CD8-positive, alpha-beta memory T cell (primary cell): ENCODE results near the gene ACKR2. TPM values are rescaled to one million over a fixed set of nuclear protein-coding genes. Genes with fewer than 3 reads are reported as not detected.

Experiments used
- CTCF ChIA-PET: fragments of 350-600 bp; sonication (Branson Sonifier 250); formaldehyde crosslinking; loops from one replicate; lab custom pipeline; 2021; ENCODE audit warnings: antibody characterized with exemption; lab: Charles Lee
- POLR2A ChIA-PET: fragments of 350-600 bp; sonication (Branson Sonifier 250); formaldehyde crosslinking; loops from one replicate; lab custom pipeline; 2021; ENCODE audit warnings: antibody characterized with exemption; lab: Charles Lee
- DNase-seq, 5 donors: peaks; one replicate each; pipeline versions ENCODE4 v3.0.0 to v3.0.0-alpha.2; 2020 to 2022; ENCODE audit warnings: mixed read lengths in 1 of 5
- H3K27ac ChIP-seq: one replicate; pipeline ENCODE4 v1.7.0; 2013; ENCODE audit warnings: low read depth, mild to moderate bottlenecking, low read length, moderate library complexity
- H3K27me3 ChIP-seq: 2 replicates; pipeline ENCODE4 v1.7.0; 2013; ENCODE audit warnings: low read length, mild to moderate bottlenecking; ENCODE audit not compliant: insufficient read depth, poor library complexity, severe bottlenecking
- H3K36me3 ChIP-seq: 2 replicates; pipeline ENCODE4 v1.7.0; 2013; ENCODE audit warnings: mild to moderate bottlenecking, low read length, moderate library complexity; ENCODE audit not compliant: insufficient read depth
- H3K4me1 ChIP-seq: 2 replicates; pipeline ENCODE4 v1.7.0; 2013; ENCODE audit warnings: mild to moderate bottlenecking, low read length, moderate library complexity; ENCODE audit not compliant: insufficient read depth
- H3K4me3 ChIP-seq: 2 replicates; pipeline ENCODE4 v1.7.0; 2013; ENCODE audit warnings: mild to moderate bottlenecking, low read length
- H3K9me3 ChIP-seq: 2 replicates; pipeline ENCODE4 v1.7.0; 2013; ENCODE audit warnings: mild to moderate bottlenecking, low read length
- H3K27ac Mint-ChIP-seq, 8 donors: one replicate each; pipeline ENCODE4 v1.8.0; 2020 to 2021; ENCODE audit warnings: mixed read lengths in 8 of 8, mild to moderate bottlenecking in 6 of 8, inconsistent platforms in 3 of 8, moderate library complexity in 3 of 8
- H3K27me3 Mint-ChIP-seq, 2 donors: one replicate each; pipeline ENCODE4 v1.8.0; 2020 to 2021; ENCODE audit warnings: mixed read lengths in 2 of 2, mild to moderate bottlenecking in 1 of 2, moderate library complexity in 1 of 2
- H3K36me3 Mint-ChIP-seq, 3 donors: one replicate each; pipeline ENCODE4 v1.8.0; 2020 to 2021; ENCODE audit warnings: mixed read lengths in 3 of 3, inconsistent platforms in 1 of 3, mild to moderate bottlenecking in 1 of 3
- H3K4me1 Mint-ChIP-seq, 3 donors: one replicate each; pipeline ENCODE4 v1.8.0; 2020 to 2021; ENCODE audit warnings: mixed read lengths in 3 of 3, inconsistent platforms in 1 of 3, mild to moderate bottlenecking in 1 of 3
- H3K4me3 Mint-ChIP-seq, 7 donors: one replicate each; pipeline ENCODE4 v1.8.0; 2020 to 2021; ENCODE audit warnings: mixed read lengths in 7 of 7, mild to moderate bottlenecking in 6 of 7, moderate library complexity in 4 of 7, inconsistent platforms in 2 of 7
- H3K9me3 Mint-ChIP-seq, 5 donors: one replicate each; pipeline ENCODE4 v1.8.0; 2020 to 2022; ENCODE audit warnings: mixed read lengths in 5 of 5, mild to moderate bottlenecking in 3 of 5, moderate library complexity in 2 of 5, inconsistent platforms in 1 of 5
- polyA plus RNA-seq: library from polyadenylated mRNA; unstranded; fragments of 300-500 nt; fragmentation: Illumina TruSeq; gene quantifications from one replicate; pipeline ENCODE4 v1.2.3, GENCODE V29; 2021
- total RNA-seq, 2 experiments: library from RNA; stranded (reverse); gene quantifications; one replicate each; pipeline ENCODE4 v1.2.3, GENCODE V29; 2021

Gene ACKR2
- total and polyA plus RNA-seq, 3 experiments from 2014 or later, result 0.20 to 0.92 TPM; not detected in 1

DNA sequence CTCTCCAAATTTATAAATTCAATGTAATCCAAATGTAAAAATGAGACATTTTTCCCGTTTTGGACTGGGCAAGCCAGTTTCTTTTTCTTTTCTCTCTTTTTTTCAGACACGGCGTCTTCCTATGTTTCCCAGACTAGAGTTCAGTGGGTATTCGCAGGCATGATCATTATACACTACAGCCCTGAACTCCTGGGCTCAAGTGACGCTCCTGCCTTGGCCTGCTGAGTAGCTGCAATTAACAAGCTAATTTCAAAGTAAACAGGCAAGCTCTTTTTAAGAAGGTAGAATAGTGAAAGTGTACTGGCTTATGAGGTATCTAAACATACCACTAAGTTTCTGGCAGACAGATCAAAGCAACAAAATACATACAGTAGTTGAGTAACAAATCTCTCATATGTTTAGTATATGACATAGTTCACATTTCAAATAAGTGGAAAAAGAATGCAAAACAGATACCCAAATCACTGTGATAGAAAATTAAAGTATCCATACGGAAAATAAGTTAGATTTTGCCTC lies 18.5 kb upstream of the ACKR2 start:
- H3K4me1 Mint-ChIP-seq, result peaks cover 10 to 28% (median 26%) of the 10 kb centered on the region in 3 donors
- H3K27ac ChIP-seq, result no peak overlapping the region
- no peak for DNase-seq
- no peaks in the 10 kb centered on the region for H3K9me3 Mint-ChIP-seq
- H3K9me3 ChIP-seq, result no peaks in the 10 kb centered on the region
- H3K27me3 ChIP-seq, result no peaks in the 10 kb centered on the region
- no peaks in the 10 kb centered on the region for H3K36me3 ChIP-seq
- no peak overlapping the region for H3K4me3 Mint-ChIP-seq
- CTCF ChIA-PET, result no interaction called here
- no peak overlapping the region for H3K27ac Mint-ChIP-seq
- no peaks in the 10 kb centered on the region for H3K4me1 ChIP-seq
- peaks cover 6 to 46% (median 22%) of the 10 kb centered on the region in 3 donors for H3K36me3 Mint-ChIP-seq
- no peak overlapping the region for H3K4me3 ChIP-seq
- POLR2A ChIA-PET, result no interaction called here
- H3K27me3 Mint-ChIP-seq, result no peaks in the 10 kb centered on the region

- Histone ChIP-seq H3K36me3 (no peaks in the 10 kb centered on the region), H3K4me3 (no peak overlapping the region), H3K4me1 (peaks cover 8% of the 10 kb centered on the region), H3K9me3 (no peaks in the 10 kb centered on the region), H3K27ac (no peak overlapping the region), H3K27me3 (no peaks in the 10 kb centered on the region)
- Mint-ChIP-seq H3K4me1 (peaks cover 18 to 38% (median 34%) of the 10 kb centered on the region in 3 donors), H3K9me3 (no peaks in the 10 kb centered on the region), H3K27me3 (no peaks in the 10 kb centered on the region), H3K4me3 (no peak overlapping the region), H3K27ac (peak overlapping the region in 1 of 8 donors; percentile 38), H3K36me3 (peaks cover 6 to 23% (median 16%) of the 10 kb centered on the region in 3 donors)
- DNase-seq, result no peak
- ChIA-PET POLR2A (interaction anchor here (0.6 kb wide), 1 partner anchor 52 kb away, joined by 16 read pairs; no protein-coding TSS in a partner anchor), CTCF (interaction anchor here (0.9 kb wide), 1 partner anchor 16 kb away, joined by 3 read pairs; no protein-coding TSS in a partner anchor)
Measured at GRCh38 chr3:42795621-42796181, 13.5 kb upstream of the ACKR2 start.

GRCh38 chr3:42796332-42796885 lies 12.8 kb upstream of the ACKR2 start:
- Histone ChIP-seq H3K27me3 (no peaks in the 10 kb centered on the region), H3K27ac (no peak overlapping the region), H3K4me3 (no peak overlapping the region), H3K36me3 (no peaks in the 10 kb centered on the region), H3K4me1 (peaks cover 16% of the 10 kb centered on the region), H3K9me3 (no peaks in the 10 kb centered on the region)
- Mint-ChIP-seq H3K9me3 (no peaks in the 10 kb centered on the region), H3K27me3 (no peaks in the 10 kb centered on the region), H3K36me3 (peaks cover 6 to 19% (median 13%) of the 10 kb centered on the region in 3 donors), H3K27ac (peak overlapping the region in 2 of 8 donors; percentile 48 to 50), H3K4me1 (peaks cover 21 to 41% (median 37%) of the 10 kb centered on the region in 3 donors), H3K4me3 (no peak overlapping the region)
- ChIA-PET POLR2A (interaction anchor here (0.7 kb wide), 1 partner anchor 43 kb away, joined by 3 read pairs; no protein-coding TSS in a partner anchor), CTCF (interaction anchor here (0.9 kb wide), 1 partner anchor 16 kb away, joined by 3 read pairs; no protein-coding TSS in a partner anchor)
- DNase-seq, result no peak

DNA sequence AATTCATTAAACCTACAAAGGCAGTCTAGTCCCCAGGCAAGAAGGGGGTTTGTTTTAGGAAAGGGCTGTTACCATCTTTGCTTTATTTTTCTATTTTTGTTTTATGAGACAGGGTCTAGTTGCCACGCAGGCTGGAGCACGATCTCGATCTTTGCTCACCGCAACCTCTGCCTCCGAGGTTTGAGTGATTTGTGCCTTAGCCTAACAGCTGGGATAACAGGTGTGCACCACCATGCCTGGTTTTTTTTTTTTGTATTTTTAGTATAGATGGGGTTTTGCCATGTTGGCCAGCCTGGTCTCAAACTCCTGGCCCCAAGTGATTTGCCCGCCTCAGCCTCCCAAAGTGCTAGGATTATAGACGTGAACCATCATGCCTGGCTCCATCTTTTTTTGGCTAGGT lies 9.9 kb upstream of the ACKR2 start:
- H3K27ac ChIP-seq, result no peak overlapping the region
- H3K4me1 ChIP-seq, result peaks cover 36% of the 10 kb centered on the region
- Mint-ChIP-seq H3K27ac (no peak overlapping the region), H3K36me3 (peaks cover 0 to 11% (median 4%) of the 10 kb centered on the region in 3 donors), H3K4me1 (peaks cover 39 to 55% (median 53%) of the 10 kb centered on the region in 3 donors), H3K27me3 (no peaks in the 10 kb centered on the region), H3K9me3 (no peaks in the 10 kb centered on the region), H3K4me3 (peak overlapping the region in 1 of 7 donors; percentile 8)
- H3K36me3 ChIP-seq, result no peaks in the 10 kb centered on the region
- ChIA-PET CTCF (interaction anchor here (1.9 kb wide), 1 partner anchor 19 kb away, joined by 5 read pairs; no protein-coding TSS in a partner anchor), POLR2A (no interaction called here)
- DNase-seq, result no peak
- H3K4me3 ChIP-seq, result no peak overlapping the region
- no peaks in the 10 kb centered on the region for H3K27me3 ChIP-seq
- no peaks in the 10 kb centered on the region for H3K9me3 ChIP-seq

DNA sequence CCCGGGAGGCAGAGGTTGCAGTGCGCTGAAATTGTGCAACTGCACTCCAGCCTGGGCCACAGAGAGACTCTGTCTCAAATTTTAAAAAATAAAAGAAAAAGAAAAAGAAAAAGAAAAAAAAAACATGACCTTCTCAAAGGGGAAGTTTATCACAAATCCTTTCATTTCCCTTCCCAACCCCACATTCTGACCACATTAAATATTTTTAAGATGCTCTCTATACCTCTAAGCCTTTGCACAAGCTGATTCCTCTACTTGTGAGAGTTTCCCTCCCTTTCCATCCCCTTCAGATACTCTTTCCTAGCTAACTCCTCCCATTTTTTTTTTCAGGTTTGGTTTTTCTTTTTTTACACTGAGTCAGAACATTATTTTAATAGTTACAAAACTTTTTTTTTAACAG lies 9.0 kb upstream of the ACKR2 start:
- CTCF ChIA-PET, result interaction anchor here (1.9 kb wide), 1 partner anchor 20 kb away, joined by 5 read pairs; no protein-coding TSS in a partner anchor
- peaks cover 0 to 12% (median 4%) of the 10 kb centered on the region in 3 donors for H3K36me3 Mint-ChIP-seq
- peak in 1 of 5 donors; percentile 4 for DNase-seq

GRCh38 chr3:42801048-42801620 lies 8.1 kb upstream of the ACKR2 start:
- Mint-ChIP-seq H3K27me3 (peaks cover 0 to 7% of the 10 kb centered on the region in 2 donors), H3K36me3 (peaks cover 0 to 12% (median 4%) of the 10 kb centered on the region in 3 donors), H3K9me3 (no peaks in the 10 kb centered on the region), H3K4me1 (peaks cover 36 to 55% (median 40%) of the 10 kb centered on the region in 3 donors), H3K27ac (no peak overlapping the region), H3K4me3 (no peak overlapping the region)
- H3K4me1 ChIP-seq, result peaks cover 36% of the 10 kb centered on the region
- no peaks in the 10 kb centered on the region for H3K9me3 ChIP-seq
- no peak for DNase-seq
- H3K36me3 ChIP-seq, result no peaks in the 10 kb centered on the region
- H3K27me3 ChIP-seq, result no peaks in the 10 kb centered on the region
- ChIA-PET CTCF (no interaction called here), POLR2A (no interaction called here)
- no peak overlapping the region for H3K4me3 ChIP-seq
- H3K27ac ChIP-seq, result no peak overlapping the region

More for the DNA sequence above, 9.0 kb upstream of the ACKR2 start:
- POLR2A ChIA-PET, result no interaction called here
- Mint-ChIP-seq H3K4me3 (no peak overlapping the region), H3K4me1 (peaks cover 40 to 62% (median 49%) of the 10 kb centered on the region in 3 donors), H3K27ac (peak overlapping the region in 2 of 8 donors; percentile 25), H3K9me3 (no peaks in the 10 kb centered on the region), H3K27me3 (no peaks in the 10 kb centered on the region)
- no peak overlapping the region for H3K27ac ChIP-seq
- no peak overlapping the region for H3K4me3 ChIP-seq
- no peaks in the 10 kb centered on the region for H3K36me3 ChIP-seq
- H3K27me3 ChIP-seq, result no peaks in the 10 kb centered on the region
- no peaks in the 10 kb centered on the region for H3K9me3 ChIP-seq
- H3K4me1 ChIP-seq, result peaks cover 36% of the 10 kb centered on the region

- Histone ChIP-seq H3K4me1 (peaks cover 36% of the 10 kb centered on the region), H3K27me3 (no peaks in the 10 kb centered on the region), H3K9me3 (no peaks in the 10 kb centered on the region), H3K27ac (no peak overlapping the region), H3K36me3 (no peaks in the 10 kb centered on the region), H3K4me3 (no peak overlapping the region)
- Mint-ChIP-seq H3K36me3 (peaks cover 0 to 10% (median 4%) of the 10 kb centered on the region in 3 donors), H3K4me3 (no peak overlapping the region), H3K9me3 (no peaks in the 10 kb centered on the region), H3K4me1 (peaks cover 33 to 51% (median 40%) of the 10 kb centered on the region in 3 donors), H3K27me3 (peaks cover 0 to 10% of the 10 kb centered on the region in 2 donors), H3K27ac (no peak overlapping the region)
- ChIA-PET POLR2A (no interaction called here), CTCF (no interaction called here)
- no peak for DNase-seq
Measured at GRCh38 chr3:42801784-42802183, 7.5 kb upstream of the ACKR2 start.
